HCT116 (cell line): ENCODE measurements around the gene SEMA6B.

Experiments
- CEBPB ChIP-seq: IDR thresholded peaks from 2 replicates; pipeline ENCODE4 v1.6.1; 2012; ENCODE audit warnings: low read depth
- CTCF ChIP-seq, 3 experiments: fragments of 200-600 bp in 1 of 3; sonication (generic) in 1 of 3; IDR thresholded peaks in 2 of 3; conservative IDR thresholded peaks in 1 of 3; 2 replicates each; pipeline ENCODE4 v1.5.1; 2012 to 2017; ENCODE audit warnings: low read depth in 2 of 3, low read length in 2 of 3, antibody characterized with exemption in 1 of 3, borderline replicate concordance in 1 of 3, control low read depth in 1 of 3, mild to moderate bottlenecking in 1 of 3, mixed read lengths in 1 of 3, mixed run types in 1 of 3, moderate library complexity in 1 of 3; ENCODE audit not compliant: insufficient read depth in 1 of 3
- EGR1 ChIP-seq: IDR thresholded peaks from 2 replicates; pipeline ENCODE4 v1.6.1; 2012; ENCODE audit warnings: low read depth
- EZH2 ChIP-seq: fragments of 200-600 bp; sonication (generic); IDR thresholded peaks from 2 replicates; pipeline ENCODE4 v1.6.1; 2017; ENCODE audit warnings: antibody characterized with exemption, mixed run types
- EZH2phosphoT487 ChIP-seq: fragments of 200-600 bp; IDR thresholded peaks from 2 replicates; pipeline ENCODE4 v1.6.1; 2018; ENCODE audit warnings: antibody characterized with exemption, borderline replicate concordance
- JUND ChIP-seq: IDR thresholded peaks from 2 replicates; pipeline ENCODE4 v1.6.1; 2012
- MAX ChIP-seq: IDR thresholded peaks from 2 replicates; pipeline ENCODE4 v1.6.1; 2012
- POLR2A ChIP-seq: IDR thresholded peaks from 2 replicates; pipeline ENCODE4 v1.7.0; 2011; ENCODE audit warnings: borderline replicate concordance; ENCODE audit not compliant: insufficient read depth, insufficient read length; ENCODE audit errors: extremely low read depth
- POLR2AphosphoS5 ChIP-seq: IDR thresholded peaks from 2 replicates; pipeline ENCODE4 v1.6.1; 2011; ENCODE audit warnings: mild to moderate bottlenecking, low read depth, low read length, moderate library complexity
- TCF7L2 ChIP-seq: IDR thresholded peaks from 2 replicates; pipeline ENCODE4 v1.7.0; 2011; ENCODE audit warnings: borderline replicate concordance, inconsistent platforms; ENCODE audit not compliant: insufficient read depth, insufficient read length; ENCODE audit errors: extremely low read depth
- YY1 ChIP-seq: IDR thresholded peaks from 2 replicates; pipeline ENCODE4 v1.6.1; 2011; ENCODE audit warnings: low read length, low read depth, moderate library complexity, mild to moderate bottlenecking; ENCODE audit not compliant: insufficient replicate concordance; ENCODE audit errors: extremely low read depth
- ZBTB33 ChIP-seq: IDR thresholded peaks from 2 replicates; pipeline ENCODE4 v1.6.1; 2011; ENCODE audit warnings: mild to moderate bottlenecking, low read length, moderate library complexity; ENCODE audit not compliant: insufficient replicate concordance; ENCODE audit errors: extremely low read depth
- ZFX ChIP-seq: fragments of 450-650 bp; IDR thresholded peaks from 2 replicates; pipeline ENCODE4 v1.6.1; 2017

GRCh38 chr19:4542896-4543841 is 16.3 kb downstream of the SEMA6B start:
- TF ChIP-seq JUND (no peak), TCF7L2 (no peak), ZBTB33 (no peak), ZFX (no peak), MAX (no peak), POLR2A (no peak), EZH2phosphoT487 (no peak), YY1 (no peak), CEBPB (no peak), CTCF (IDR thresholded peaks at IDR 0.05 in 2 of 3, conservative IDR thresholded peaks at IDR 0.05 in 1 of 3; ENCODE audit: borderline replicate concordance in 1 of 3, insufficient read depth in 1 of 3, low read depth in 2 of 3, low read length in 2 of 3) (no peak), EZH2 (no peak), EGR1 (no peak), POLR2AphosphoS5 (no peak)
